HL-60/S4 treated with phorbol 12-myristate 13-acetate at 8.2 ng/mL for 4 days and 3 days (cell line): Measurements from ENCODE around the gene SLX4IP.

Source experiments
- in situ Hi-C: fragments of 300-500 bp; cut with MboI; formaldehyde crosslinking; loops from 2 replicates; pipeline ENCODE4 v1.15.0; 2022; ENCODE audit warnings: low sequenced_read_pairs

SLX4IP gene

GRCh38 chr20:10543480-10543879 lies 108.4 kb downstream of the SLX4IP start:
- in situ Hi-C loops: no loop called here

- in situ Hi-C loops: no loop called here
These were observed 112.4 kb downstream of the SLX4IP start for GRCh38 chr20:10547276-10548114.

- in situ Hi-C loops: no loop called here
These were observed 114.4 kb downstream of the SLX4IP start for GRCh38 chr20:10549511-10549910.

GRCh38 chr20:10550204-10551118 lies 115.4 kb downstream of the SLX4IP start:
- in situ Hi-C loops: loop anchor here (25.0 kb wide), 1 partner anchor 987 kb away; no protein-coding TSS in a partner anchor

GRCh38 chr20:10551732-10552724 lies 116.9 kb downstream of the SLX4IP start:
- in situ Hi-C loops: loop anchor here (25.0 kb wide), 1 partner anchor 985 kb away; no protein-coding TSS in a partner anchor

GRCh38 chr20:10553326-10553984 lies 118.3 kb downstream of the SLX4IP start:
- in situ Hi-C loops: loop anchor here (25.0 kb wide), 1 partner anchor 984 kb away; no protein-coding TSS in a partner anchor

GRCh38 chr20:10554285-10554684 lies 119.2 kb downstream of the SLX4IP start:
- in situ Hi-C loops: loop anchor here (25.0 kb wide), 1 partner anchor 983 kb away; no protein-coding TSS in a partner anchor

GRCh38 chr20:10555393-10555792 lies 120.3 kb downstream of the SLX4IP start:
- in situ Hi-C loops: loop anchor here (25.0 kb wide), 1 partner anchor 982 kb away; no protein-coding TSS in a partner anchor

GRCh38 chr20:10555865-10556308 lies 120.8 kb downstream of the SLX4IP start:
- in situ Hi-C loops: loop anchor here (25.0 kb wide), 1 partner anchor 981 kb away; no protein-coding TSS in a partner anchor

- in situ Hi-C loops: loop anchor here (25.0 kb wide), 1 partner anchor 981 kb away; no protein-coding TSS in a partner anchor
These were observed 121.5 kb downstream of the SLX4IP start for GRCh38 chr20:10556519-10557083.

GRCh38 chr20:10557685-10558084 lies 122.6 kb downstream of the SLX4IP start:
- in situ Hi-C loops: loop anchor here (25.0 kb wide), 1 partner anchor 980 kb away; no protein-coding TSS in a partner anchor

- in situ Hi-C loops: loop anchor here (25.0 kb wide), 1 partner anchor 979 kb away; no protein-coding TSS in a partner anchor
These were observed 123.6 kb downstream of the SLX4IP start for GRCh38 chr20:10558635-10559187.

- in situ Hi-C loops: loop anchor here (25.0 kb wide), 1 partner anchor 978 kb away; no protein-coding TSS in a partner anchor
These were observed 124.2 kb downstream of the SLX4IP start for GRCh38 chr20:10559266-10559665.

GRCh38 chr20:10560686-10561085 lies 125.6 kb downstream of the SLX4IP start:
- in situ Hi-C loops: loop anchor here (25.0 kb wide), 1 partner anchor 977 kb away; no protein-coding TSS in a partner anchor

- in situ Hi-C loops: loop anchor here (25.0 kb wide), 1 partner anchor 976 kb away; no protein-coding TSS in a partner anchor
These were observed 126.2 kb downstream of the SLX4IP start for GRCh38 chr20:10561302-10561701.

GRCh38 chr20:10562899-10563298 lies 127.8 kb downstream of the SLX4IP start:
- in situ Hi-C loops: loop anchor here (25.0 kb wide), 1 partner anchor 974 kb away; no protein-coding TSS in a partner anchor

GRCh38 chr20:10563935-10564492 lies 128.9 kb downstream of the SLX4IP start:
- in situ Hi-C loops: loop anchor here (25.0 kb wide), 1 partner anchor 973 kb away; no protein-coding TSS in a partner anchor
